T-helper 1 cell treated with Interleukin-12 subunit alpha and Interleukin-12 subunit beta and Interleukin-4 antibody, amounts not matched to agents 30 μg/mL and 1 μg/mL, for 36 hours (primary cell): ENCODE results near the gene RAB24.
A peak's percentile ranks its signal among the peaks of the same experiment; 100 is the strongest.

ENCODE experiments used
- H3K27ac Mint-ChIP-seq: one replicate; pipeline ENCODE4 v1.8.0; 2021; ENCODE audit warnings: mild to moderate bottlenecking, mixed read lengths
- H3K27me3 Mint-ChIP-seq: one replicate; pipeline ENCODE4 v1.8.0; 2021; ENCODE audit warnings: low read depth, mixed read lengths
- H3K36me3 Mint-ChIP-seq: one replicate; pipeline ENCODE4 v1.8.0; 2021; ENCODE audit warnings: low read depth, mixed read lengths
- H3K4me1 Mint-ChIP-seq: one replicate; pipeline ENCODE4 v1.8.0; 2021; ENCODE audit warnings: low read depth, mixed read lengths
- H3K4me3 Mint-ChIP-seq: one replicate; pipeline ENCODE4 v1.8.0; 2021; ENCODE audit warnings: mild to moderate bottlenecking, moderate library complexity, mixed read lengths
- H3K9me3 Mint-ChIP-seq: one replicate; pipeline ENCODE4 v1.8.0; 2021; ENCODE audit warnings: mixed read lengths

RAB24 gene

DNA sequence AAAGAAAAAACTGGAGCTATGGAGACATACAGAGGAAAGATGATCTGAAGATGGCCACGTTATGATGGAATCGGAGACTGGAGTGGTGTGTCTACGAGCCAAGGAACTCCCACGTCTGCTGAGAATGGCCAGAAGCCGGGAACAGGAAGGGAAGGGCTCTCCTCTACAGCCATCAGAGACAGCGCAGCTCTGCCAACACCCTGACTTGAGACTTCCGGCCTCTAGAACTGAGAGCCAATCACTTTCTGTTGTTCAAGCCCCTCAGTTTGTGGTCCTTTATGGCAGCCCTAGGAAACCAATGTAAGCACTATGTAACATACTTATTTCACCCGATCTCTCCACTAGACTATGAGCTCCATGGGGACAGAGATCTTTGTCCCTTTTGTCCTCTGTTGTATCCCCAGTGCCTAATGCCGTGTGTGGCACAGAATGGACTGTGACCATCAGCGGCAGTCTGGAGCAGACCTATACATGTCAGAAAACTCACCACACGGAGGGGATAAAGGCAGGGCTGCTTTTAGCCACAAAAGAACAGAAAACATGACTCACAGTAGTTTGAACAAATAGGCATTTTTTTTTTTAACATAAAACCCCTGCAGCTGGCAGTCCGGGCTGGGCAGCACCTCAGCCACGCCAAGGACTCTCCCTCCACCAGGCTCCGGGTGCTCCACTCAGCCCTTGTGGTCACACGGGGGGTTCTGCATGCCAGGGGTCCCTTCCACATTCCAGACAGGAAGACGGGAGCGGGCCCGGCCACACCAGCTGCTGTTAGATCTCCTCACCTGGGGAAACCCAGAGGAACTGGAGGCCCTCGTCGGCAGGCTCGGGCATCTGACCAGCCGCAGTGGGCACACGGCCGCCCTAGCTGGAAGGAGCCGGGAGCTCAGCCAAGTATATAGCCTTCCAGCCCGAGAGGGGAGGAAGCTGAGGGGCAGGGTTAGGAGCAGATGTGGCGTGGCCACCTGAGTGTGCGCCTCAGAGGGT, 24.3 kb upstream of the RAB24 start:
- H3K4me3 Mint-ChIP-seq = no peak overlapping the region
- peaks cover 19% of the 10 kb centered on the region for H3K36me3 Mint-ChIP-seq
- H3K9me3 Mint-ChIP-seq = no peaks in the 10 kb centered on the region
- no peak overlapping the region for H3K27ac Mint-ChIP-seq
- H3K4me1 Mint-ChIP-seq = peaks cover 8% of the 10 kb centered on the region
- H3K27me3 Mint-ChIP-seq = no peaks in the 10 kb centered on the region

- no peaks in the 10 kb centered on the region for H3K9me3 Mint-ChIP-seq
- no peak overlapping the region for H3K4me3 Mint-ChIP-seq
- H3K36me3 Mint-ChIP-seq = peaks cover 18% of the 10 kb centered on the region
- no peak overlapping the region for H3K27ac Mint-ChIP-seq
- H3K27me3 Mint-ChIP-seq = no peaks in the 10 kb centered on the region
- peaks cover 8% of the 10 kb centered on the region for H3K4me1 Mint-ChIP-seq
Measured at GRCh38 chr5:177325868-177326381, 22.4 kb upstream of the RAB24 start.

- H3K4me1 Mint-ChIP-seq = peaks cover 18% of the 10 kb centered on the region
- no peaks in the 10 kb centered on the region for H3K27me3 Mint-ChIP-seq
Measured at GRCh38 chr5:177320879-177321278, 17.4 kb upstream of the RAB24 start.

DNA sequence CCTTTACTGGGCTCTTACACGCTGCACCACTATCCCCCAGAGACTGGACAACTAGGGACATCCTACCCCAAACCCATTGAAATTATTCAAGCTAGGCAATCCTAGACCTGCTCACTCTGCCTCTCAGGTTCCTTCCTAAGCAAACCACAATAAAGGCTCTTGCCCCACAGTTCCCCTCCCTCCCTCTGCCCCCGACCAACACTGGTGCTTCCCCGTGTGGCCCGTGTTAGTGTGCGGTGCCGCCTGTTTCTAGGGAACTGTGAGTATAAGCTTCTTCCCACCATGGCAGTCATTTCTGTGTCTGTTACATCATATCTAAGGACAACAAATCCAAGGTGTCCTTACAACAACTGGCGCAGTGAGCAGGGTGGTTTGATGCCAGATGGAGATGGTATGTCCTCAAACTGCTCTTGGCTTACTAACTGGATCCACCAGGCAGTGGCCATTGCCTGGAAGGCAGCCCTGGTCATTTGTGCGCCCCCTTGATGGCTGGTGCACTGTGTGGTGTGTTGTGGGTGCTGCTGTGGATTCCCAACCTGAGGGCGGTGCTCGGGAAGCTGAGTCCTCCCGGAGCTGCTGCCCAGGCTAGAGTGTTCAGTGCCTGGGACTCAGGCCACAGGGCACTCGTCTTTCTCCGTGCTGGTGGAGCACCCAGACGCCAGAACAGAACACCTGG, 16.5 kb upstream of the RAB24 start:
- H3K27ac Mint-ChIP-seq = no peak overlapping the region
- no peak overlapping the region for H3K4me3 Mint-ChIP-seq
- peaks cover 18% of the 10 kb centered on the region for H3K4me1 Mint-ChIP-seq
- H3K9me3 Mint-ChIP-seq = peaks cover 7% of the 10 kb centered on the region
- no peaks in the 10 kb centered on the region for H3K27me3 Mint-ChIP-seq
- H3K36me3 Mint-ChIP-seq = peaks cover 10% of the 10 kb centered on the region

More at GRCh38 chr5:177320879-177321278, 17.4 kb upstream of the RAB24 start:
- H3K36me3 Mint-ChIP-seq = peaks cover 10% of the 10 kb centered on the region
- peaks cover 7% of the 10 kb centered on the region for H3K9me3 Mint-ChIP-seq
- no peak overlapping the region for H3K4me3 Mint-ChIP-seq
- no peak overlapping the region for H3K27ac Mint-ChIP-seq

DNA sequence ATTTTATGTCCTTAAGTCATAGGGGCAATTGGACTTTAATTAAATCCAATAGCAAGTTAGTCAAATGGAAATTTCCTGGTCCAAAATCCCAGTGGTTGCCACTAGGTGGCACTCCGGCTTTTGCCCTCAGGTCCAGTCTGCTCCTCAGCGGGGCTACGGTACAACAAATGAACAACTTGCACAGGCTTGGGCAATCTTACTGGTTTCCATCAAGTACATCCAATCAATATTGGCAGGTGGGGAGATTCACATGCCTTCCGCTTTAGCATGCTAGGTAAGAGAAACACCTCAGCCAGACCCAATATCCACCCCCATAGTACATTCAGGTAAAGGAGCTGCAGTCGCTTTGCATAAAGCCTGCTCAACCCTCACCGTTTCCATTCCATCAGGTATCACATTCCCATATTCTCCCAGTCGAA, 14.4 kb upstream of the RAB24 start:
- Mint-ChIP-seq H3K27ac (no peak overlapping the region), H3K36me3 (peaks cover 10% of the 10 kb centered on the region), H3K4me1 (peaks cover 22% of the 10 kb centered on the region), H3K4me3 (no peak overlapping the region), H3K27me3 (no peaks in the 10 kb centered on the region), H3K9me3 (peaks cover 7% of the 10 kb centered on the region)

DNA sequence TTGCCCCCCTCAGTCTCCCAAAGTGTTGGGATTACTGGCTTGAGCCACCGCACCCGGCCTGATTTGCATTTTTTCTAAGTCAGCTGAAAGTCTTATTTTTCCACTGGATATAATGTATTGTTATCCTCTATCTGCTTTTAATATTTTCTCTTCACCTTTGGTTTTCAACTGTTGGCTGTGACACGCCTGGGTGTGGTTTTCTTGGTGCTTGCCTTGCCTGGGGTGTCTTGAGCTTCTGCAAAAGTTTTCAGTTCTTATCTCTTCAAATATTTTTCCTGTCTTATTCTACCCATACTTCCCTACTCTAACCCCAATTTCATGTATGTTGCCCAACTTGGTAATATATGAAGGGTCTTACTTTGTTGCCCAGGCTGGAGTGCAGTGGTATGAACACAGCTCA, 12.5 kb upstream of the RAB24 start:
- peak overlapping the region; percentile 30 for H3K4me3 Mint-ChIP-seq
- peaks cover 28% of the 10 kb centered on the region for H3K4me1 Mint-ChIP-seq
- peaks cover 6% of the 10 kb centered on the region for H3K36me3 Mint-ChIP-seq
- H3K27ac Mint-ChIP-seq = no peak overlapping the region
- peaks cover 7% of the 10 kb centered on the region for H3K9me3 Mint-ChIP-seq
- no peaks in the 10 kb centered on the region for H3K27me3 Mint-ChIP-seq

DNA sequence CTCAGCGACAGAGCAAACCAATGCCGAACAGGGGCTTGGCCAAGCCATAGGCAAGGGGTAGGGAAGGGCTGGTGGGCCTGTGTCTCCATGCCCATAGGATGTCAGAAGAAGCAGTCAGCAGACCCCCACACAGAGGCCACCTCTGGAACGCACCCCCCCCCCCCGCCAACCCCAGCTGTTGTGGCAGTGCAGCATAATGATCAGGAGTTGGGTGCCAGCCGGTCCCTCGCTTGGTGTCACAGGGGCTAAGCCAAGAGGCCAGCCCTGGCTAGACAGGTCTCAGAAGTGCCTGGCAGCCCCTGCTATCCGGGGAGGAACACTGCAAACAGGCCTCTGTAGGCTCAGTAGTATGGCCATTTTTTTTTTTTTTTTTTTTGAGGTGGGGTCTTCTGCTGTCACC, 11.9 kb upstream of the RAB24 start:
- Mint-ChIP-seq H3K9me3 (peaks cover 7% of the 10 kb centered on the region), H3K36me3 (peaks cover 10% of the 10 kb centered on the region), H3K27ac (no peak overlapping the region), H3K27me3 (no peaks in the 10 kb centered on the region), H3K4me3 (no peak overlapping the region), H3K4me1 (peaks cover 32% of the 10 kb centered on the region)

GRCh38 chr5:177314376-177315342, 11.1 kb upstream of the RAB24 start:
- peaks cover 5% of the 10 kb centered on the region for H3K9me3 Mint-ChIP-seq
- no peak overlapping the region for H3K27ac Mint-ChIP-seq
- H3K27me3 Mint-ChIP-seq = no peaks in the 10 kb centered on the region
- peaks cover 37% of the 10 kb centered on the region for H3K4me1 Mint-ChIP-seq
- H3K36me3 Mint-ChIP-seq = peaks cover 11% of the 10 kb centered on the region
- H3K4me3 Mint-ChIP-seq = no peak overlapping the region

GRCh38 chr5:177313561-177314259, 10.2 kb upstream of the RAB24 start:
- Mint-ChIP-seq H3K9me3 (no peaks in the 10 kb centered on the region), H3K27ac (no peak overlapping the region), H3K4me1 (peaks cover 45% of the 10 kb centered on the region), H3K27me3 (no peaks in the 10 kb centered on the region), H3K36me3 (peaks cover 10% of the 10 kb centered on the region), H3K4me3 (peak overlapping the region; percentile 46)

GRCh38 chr5:177312649-177313181, 9.2 kb upstream of the RAB24 start:
- Mint-ChIP-seq H3K27me3 (no peaks in the 10 kb centered on the region), H3K4me3 (peak overlapping the region; percentile 87), H3K9me3 (no peaks in the 10 kb centered on the region), H3K4me1 (peaks cover 39% of the 10 kb centered on the region), H3K27ac (peak overlapping the region; percentile 84), H3K36me3 (peaks cover 10% of the 10 kb centered on the region)

DNA sequence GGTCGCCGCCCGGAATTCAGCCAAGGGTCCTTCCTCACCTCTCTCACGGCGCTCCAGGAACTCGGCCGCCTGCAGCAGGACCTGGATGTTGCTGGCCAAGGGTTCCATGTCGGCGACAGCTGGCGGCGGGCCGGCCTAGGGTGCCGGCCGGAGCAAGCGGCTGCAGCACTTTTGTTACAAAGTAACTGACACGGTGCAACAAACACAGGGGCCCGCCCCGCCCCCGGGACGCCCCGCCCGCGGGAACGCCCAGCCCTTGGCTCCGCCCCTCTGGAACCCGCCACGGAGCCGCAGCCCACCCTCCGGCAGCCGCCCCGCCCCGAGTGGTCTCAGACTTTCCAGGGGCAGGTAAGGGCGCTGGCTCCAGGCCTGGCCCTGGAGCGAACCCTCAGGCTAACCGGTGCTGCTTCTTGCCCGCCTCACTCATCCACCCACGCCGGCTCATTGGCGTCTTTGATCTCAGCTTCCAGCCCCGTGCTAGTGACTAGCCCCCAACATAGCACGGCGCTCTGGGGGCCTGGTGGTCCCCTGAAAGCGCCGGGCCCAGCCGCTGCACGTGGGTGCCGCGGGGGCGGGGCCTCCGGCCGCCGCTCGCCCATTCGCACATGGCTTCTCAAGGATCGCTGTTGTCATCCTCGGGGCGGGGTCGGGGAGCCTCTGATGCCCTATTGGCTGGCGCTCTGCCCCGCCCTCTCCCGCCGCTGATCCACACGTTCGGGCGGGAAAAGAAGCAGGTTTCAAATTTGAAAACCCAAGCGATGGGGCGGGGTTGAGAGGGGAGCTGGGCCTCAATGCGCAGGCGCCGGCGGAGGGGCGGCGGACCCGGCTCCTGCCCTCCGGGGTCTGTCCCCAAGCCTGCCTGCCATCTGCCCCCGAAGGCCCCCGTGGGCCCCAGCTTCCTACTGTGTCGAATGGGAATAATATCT, 8.5 kb upstream of the RAB24 start, which contains the start of gene MXD3:
Gene MXD3, minus strand, starts transcription at position 176 of the 926 bp plus-strand sequence. Its CDS starts 68 bp downstream, at position 108.
- H3K4me1 Mint-ChIP-seq = peaks cover 37% of the 10 kb centered on the region
- no peaks in the 10 kb centered on the region for H3K27me3 Mint-ChIP-seq
- H3K27ac Mint-ChIP-seq = peak within 1 kb of the TSS; percentile 95
- H3K9me3 Mint-ChIP-seq = no peaks in the 10 kb centered on the region
- H3K4me3 Mint-ChIP-seq = peak within 1 kb of the TSS; percentile 90
- peaks cover 11% of the 10 kb centered on the region for H3K36me3 Mint-ChIP-seq

- Mint-ChIP-seq H3K4me1 (peaks cover 43% of the 10 kb centered on the region), H3K27me3 (no peaks in the 10 kb centered on the region), H3K36me3 (peaks cover 17% of the 10 kb centered on the region), H3K9me3 (no peaks in the 10 kb centered on the region), H3K4me3 (peak overlapping the region; percentile 87), H3K27ac (no peak overlapping the region)
Measured at GRCh38 chr5:177311392-177311722, 7.8 kb upstream of the RAB24 start.
